GM23338 (cell line): ENCODE results near the gene DAAM1. TPM values are rescaled to one million over a fixed set of nuclear protein-coding genes. Genes with fewer than 3 reads are reported as not detected.

Experiments used
- ATAC-seq: fragments of 200-7000 bp; cut with Tn5 transposase; 3 replicates; pipeline ENCODE4 v1.9.1; 2020
- DNase-seq: peaks from one replicate; pipeline ENCODE4 v3.0.0-alpha.2; 2015; ENCODE audit warnings: low spot score
- H2AFZ ChIP-seq: fragments of 200-600 bp; sonication (generic); 2 replicates; pipeline ENCODE4 v1.8.0; 2016; ENCODE audit warnings: antibody characterized with exemption, mild to moderate bottlenecking, moderate library complexity
- H3F3A ChIP-seq: fragments of 200-600 bp; sonication (generic); replicated peaks from 2 replicates; pipeline ENCODE4 v1.8.0; 2017; ENCODE audit warnings: antibody characterized with exemption, mixed run types, low read depth
- H3K27ac ChIP-seq: fragments of 200-600 bp; sonication (generic); 2 replicates; pipeline ENCODE4 v1.6.1; 2016; ENCODE audit warnings: low read depth
- H3K27me3 ChIP-seq: fragments of 200-600 bp; sonication (generic); 2 replicates; pipeline ENCODE4 v1.8.0; 2016; ENCODE audit warnings: mild to moderate bottlenecking, mixed run types, moderate library complexity; ENCODE audit not compliant: insufficient read depth
- H3K36me3 ChIP-seq: fragments of 200-600 bp; sonication (generic); 2 replicates; pipeline ENCODE4 v1.8.0; 2016; ENCODE audit warnings: mild to moderate bottlenecking; ENCODE audit not compliant: insufficient read depth
- H3K4me1 ChIP-seq: fragments of 200-600 bp; sonication (generic); 2 replicates; pipeline ENCODE4 v1.8.0; 2016; ENCODE audit warnings: mild to moderate bottlenecking, moderate library complexity; ENCODE audit not compliant: insufficient read depth
- H3K4me2 ChIP-seq: fragments of 200-600 bp; sonication (generic); 2 replicates; pipeline ENCODE4 v1.7.1; 2017; ENCODE audit warnings: mixed run types
- H3K4me3 ChIP-seq: fragments of 200-600 bp; sonication (generic); 2 replicates; pipeline ENCODE4 v1.6.1; 2016; ENCODE audit warnings: mixed run types
- H3K79me2 ChIP-seq: fragments of 200-600 bp; sonication (generic); replicated peaks from 2 replicates; pipeline ENCODE4 v1.8.0; 2017; ENCODE audit warnings: mild to moderate bottlenecking; ENCODE audit not compliant: insufficient read depth
- H3K9me2 ChIP-seq: fragments of 200-600 bp; sonication (generic); 2 replicates; pipeline ENCODE4 v1.8.0; 2017; ENCODE audit not compliant: insufficient read depth
- H4K20me1 ChIP-seq: fragments of 200-600 bp; sonication (generic); replicated peaks from 2 replicates; pipeline ENCODE4 v1.8.0; 2017; ENCODE audit warnings: mild to moderate bottlenecking; ENCODE audit not compliant: insufficient read depth
- H3K27ac Mint-ChIP-seq: 2 replicates; pipeline ENCODE4 v1.8.0; 2020; ENCODE audit warnings: inconsistent platforms, mild to moderate bottlenecking, moderate library complexity, mixed read lengths
- H3K27me3 Mint-ChIP-seq: 3 replicates; pipeline ENCODE4 v1.8.0; 2022; ENCODE audit warnings: low read depth, mild to moderate bottlenecking, moderate library complexity, mixed read lengths, inconsistent platforms; ENCODE audit not compliant: insufficient read depth, poor library complexity
- H3K36me3 Mint-ChIP-seq: 3 replicates; pipeline ENCODE4 v1.8.0; 2021; ENCODE audit warnings: low read depth, mild to moderate bottlenecking, inconsistent platforms, moderate library complexity, mixed read lengths
- H3K4me1 Mint-ChIP-seq: 3 replicates; pipeline ENCODE4 v1.8.0; 2020; ENCODE audit warnings: mild to moderate bottlenecking, inconsistent platforms, mixed read lengths
- H3K4me3 Mint-ChIP-seq: 3 replicates; pipeline ENCODE4 v1.8.0; 2021; ENCODE audit warnings: moderate library complexity, mild to moderate bottlenecking, inconsistent platforms, mixed read lengths
- H3K9me3 Mint-ChIP-seq: 3 replicates; pipeline ENCODE4 v1.8.0; 2020; ENCODE audit warnings: moderate library complexity, mild to moderate bottlenecking, inconsistent platforms, mixed read lengths
- CREB1 ChIP-seq: fragments of 250-450 bp; sonication (Bioruptor Pico); IDR thresholded peaks from 2 replicates; pipeline ENCODE4 v1.5.0; 2020; ENCODE audit warnings: low read depth, mild to moderate bottlenecking, moderate library complexity
- EZH2 ChIP-seq: fragments of 200-600 bp; sonication (generic); IDR thresholded peaks from one replicate; pipeline ENCODE4 v1.8.0; 2017; ENCODE audit warnings: antibody characterized with exemption, mild to moderate bottlenecking, low read depth; ENCODE audit not compliant: unreplicated experiment
- EZH2phosphoT487 ChIP-seq: fragments of 200-600 bp; sonication (generic); IDR thresholded peaks from one replicate; pipeline ENCODE4 v1.8.1; 2018; ENCODE audit warnings: antibody characterized with exemption; ENCODE audit not compliant: unreplicated experiment
- JUNB ChIP-seq: IDR thresholded peaks from one replicate; pipeline ENCODE4 v1.6.1; 2016; ENCODE audit warnings: antibody characterized with exemption; ENCODE audit not compliant: unreplicated experiment
- NANOG ChIP-seq: IDR thresholded peaks from 2 replicates; pipeline ENCODE4 v1.6.1; 2016; ENCODE audit warnings: antibody characterized with exemption, borderline replicate concordance
- POLR2AphosphoS5 ChIP-seq: IDR thresholded peaks from 2 replicates; pipeline ENCODE4 v1.6.1; 2016; ENCODE audit warnings: antibody characterized with exemption, low read depth
- STAT1 ChIP-seq: IDR thresholded peaks from one replicate; pipeline ENCODE4 v1.6.1; 2016; ENCODE audit warnings: antibody characterized with exemption; ENCODE audit not compliant: unreplicated experiment
- ZNF114 ChIP-seq: fragments of 250-450 bp; sonication (Bioruptor Pico); IDR thresholded peaks from 2 replicates; pipeline ENCODE4 v1.5.0; 2020; ENCODE audit warnings: mild to moderate bottlenecking, moderate library complexity
- ZNF331 ChIP-seq: fragments of 250-450 bp; sonication (Bioruptor Pico); IDR thresholded peaks from 2 replicates; pipeline ENCODE4 v1.5.0; 2020; ENCODE audit warnings: low read depth, mild to moderate bottlenecking, moderate library complexity
- polyA plus RNA-seq: library from polyadenylated mRNA; unstranded; fragments of >200 nt; fragmentation: Nextera tagmentation; extraction: Ambion mirVana; gene quantifications from 2 replicates; pipeline ENCODE4 v1.2.1, GENCODE V29; 2016
- total RNA-seq: library from RNA; depleted of rRNA; stranded (reverse); fragments of >200 nt; shearing (Covaris generic); gene quantifications from 2 replicates; pipeline ENCODE4 v1.2.3, GENCODE V29; 2014
- TF ChIP-seq, protein P1 (sequence below), 2 experiments: fragments of 200-600 bp in 1 of 2; sonication (generic) in 1 of 2; conservative IDR thresholded peaks; 2 replicates each; pipeline versions ENCODE4 v1.5.1 to v1.6.1; 2016 to 2017; ENCODE audit warnings: antibody characterized with exemption in 2 of 2, low read depth in 2 of 2, mild to moderate bottlenecking in 2 of 2, moderate library complexity in 1 of 2
- TF ChIP-seq, protein P2 (sequence below): IDR thresholded peaks from one replicate; pipeline ENCODE4 v1.6.1; 2018; ENCODE audit warnings: antibody characterized with exemption; ENCODE audit not compliant: unreplicated experiment
- TF ChIP-seq, protein P3 (sequence below): IDR thresholded peaks from 2 replicates; pipeline ENCODE4 v1.6.1; 2016; ENCODE audit warnings: antibody characterized with exemption
- TF ChIP-seq, protein P4 (sequence below): fragments of 250-450 bp; sonication (Bioruptor Pico); IDR thresholded peaks from 2 replicates; pipeline ENCODE4 v1.5.0; 2020; ENCODE audit warnings: mild to moderate bottlenecking, moderate library complexity

The DAAM1 gene
- total and polyA plus RNA-seq, 2 experiments from 2014 or later: 36.3 to 42.1 TPM

DNA sequence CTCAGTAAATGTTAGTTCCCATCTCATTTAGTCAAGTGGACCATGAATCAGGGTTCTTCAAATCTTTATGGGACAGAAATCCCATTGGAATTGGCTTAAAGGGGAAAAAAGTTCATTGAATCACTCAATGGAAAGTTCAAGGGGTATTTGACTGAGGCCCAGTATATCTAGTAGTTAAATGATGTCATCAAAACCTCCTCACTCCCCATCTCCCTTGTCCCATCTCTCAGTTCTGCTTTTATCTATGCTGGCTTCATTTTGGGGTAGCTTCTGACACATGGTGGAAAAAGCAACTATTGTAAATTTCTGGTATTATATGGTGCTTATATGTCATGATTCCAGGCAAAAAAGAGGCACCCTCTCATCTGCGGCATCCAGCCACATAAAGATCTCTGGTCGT is 51.9 kb downstream of the DAAM1 start:
- Mint-ChIP-seq H3K36me3 (no peaks in the 10 kb centered on the region), H3K4me1 (peaks cover 34% of the 10 kb centered on the region), H3K27ac (no peak overlapping the region; the same call in 1 of the 2 replicates), H3K9me3 (no peaks in the 10 kb centered on the region), H3K4me3 (no peak overlapping the region), H3K27me3 (no peaks in the 10 kb centered on the region)
- H3F3A ChIP-seq: no peaks in the 10 kb centered on the region
- H3K27ac ChIP-seq: no peak overlapping the region
- peaks cover 24% of the 10 kb centered on the region for H3K4me1 ChIP-seq
- DNase-seq: no peak
- no peak overlapping the region for H3K4me2 ChIP-seq
- no peaks in the 10 kb centered on the region for H3K36me3 ChIP-seq
- no peak overlapping the region for H3K4me3 ChIP-seq
- H4K20me1 ChIP-seq: no peaks in the 10 kb centered on the region
- ATAC-seq: no peak
- no peaks in the 10 kb centered on the region for H3K9me2 ChIP-seq
- peaks cover 6% of the 10 kb centered on the region for H3K79me2 ChIP-seq
- TF ChIP-seq, protein P1, sequence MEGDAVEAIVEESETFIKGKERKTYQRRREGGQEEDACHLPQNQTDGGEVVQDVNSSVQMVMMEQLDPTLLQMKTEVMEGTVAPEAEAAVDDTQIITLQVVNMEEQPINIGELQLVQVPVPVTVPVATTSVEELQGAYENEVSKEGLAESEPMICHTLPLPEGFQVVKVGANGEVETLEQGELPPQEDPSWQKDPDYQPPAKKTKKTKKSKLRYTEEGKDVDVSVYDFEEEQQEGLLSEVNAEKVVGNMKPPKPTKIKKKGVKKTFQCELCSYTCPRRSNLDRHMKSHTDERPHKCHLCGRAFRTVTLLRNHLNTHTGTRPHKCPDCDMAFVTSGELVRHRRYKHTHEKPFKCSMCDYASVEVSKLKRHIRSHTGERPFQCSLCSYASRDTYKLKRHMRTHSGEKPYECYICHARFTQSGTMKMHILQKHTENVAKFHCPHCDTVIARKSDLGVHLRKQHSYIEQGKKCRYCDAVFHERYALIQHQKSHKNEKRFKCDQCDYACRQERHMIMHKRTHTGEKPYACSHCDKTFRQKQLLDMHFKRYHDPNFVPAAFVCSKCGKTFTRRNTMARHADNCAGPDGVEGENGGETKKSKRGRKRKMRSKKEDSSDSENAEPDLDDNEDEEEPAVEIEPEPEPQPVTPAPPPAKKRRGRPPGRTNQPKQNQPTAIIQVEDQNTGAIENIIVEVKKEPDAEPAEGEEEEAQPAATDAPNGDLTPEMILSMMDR (conservative IDR thresholded peaks at IDR 0.05; ENCODE audit: low read depth in 2 of 2): no peak
- TF ChIP-seq POLR2AphosphoS5 (no peak), STAT1 (no peak), ZNF114 (CRISPR knock-in tag) (no peak), JUNB (no peak), NANOG (no peak), EZH2 (no peak), ZNF331 (CRISPR knock-in tag) (no peak), EZH2phosphoT487 (no peak), CREB1 (CRISPR knock-in tag) (no peak)
- TF ChIP-seq, protein P2, sequence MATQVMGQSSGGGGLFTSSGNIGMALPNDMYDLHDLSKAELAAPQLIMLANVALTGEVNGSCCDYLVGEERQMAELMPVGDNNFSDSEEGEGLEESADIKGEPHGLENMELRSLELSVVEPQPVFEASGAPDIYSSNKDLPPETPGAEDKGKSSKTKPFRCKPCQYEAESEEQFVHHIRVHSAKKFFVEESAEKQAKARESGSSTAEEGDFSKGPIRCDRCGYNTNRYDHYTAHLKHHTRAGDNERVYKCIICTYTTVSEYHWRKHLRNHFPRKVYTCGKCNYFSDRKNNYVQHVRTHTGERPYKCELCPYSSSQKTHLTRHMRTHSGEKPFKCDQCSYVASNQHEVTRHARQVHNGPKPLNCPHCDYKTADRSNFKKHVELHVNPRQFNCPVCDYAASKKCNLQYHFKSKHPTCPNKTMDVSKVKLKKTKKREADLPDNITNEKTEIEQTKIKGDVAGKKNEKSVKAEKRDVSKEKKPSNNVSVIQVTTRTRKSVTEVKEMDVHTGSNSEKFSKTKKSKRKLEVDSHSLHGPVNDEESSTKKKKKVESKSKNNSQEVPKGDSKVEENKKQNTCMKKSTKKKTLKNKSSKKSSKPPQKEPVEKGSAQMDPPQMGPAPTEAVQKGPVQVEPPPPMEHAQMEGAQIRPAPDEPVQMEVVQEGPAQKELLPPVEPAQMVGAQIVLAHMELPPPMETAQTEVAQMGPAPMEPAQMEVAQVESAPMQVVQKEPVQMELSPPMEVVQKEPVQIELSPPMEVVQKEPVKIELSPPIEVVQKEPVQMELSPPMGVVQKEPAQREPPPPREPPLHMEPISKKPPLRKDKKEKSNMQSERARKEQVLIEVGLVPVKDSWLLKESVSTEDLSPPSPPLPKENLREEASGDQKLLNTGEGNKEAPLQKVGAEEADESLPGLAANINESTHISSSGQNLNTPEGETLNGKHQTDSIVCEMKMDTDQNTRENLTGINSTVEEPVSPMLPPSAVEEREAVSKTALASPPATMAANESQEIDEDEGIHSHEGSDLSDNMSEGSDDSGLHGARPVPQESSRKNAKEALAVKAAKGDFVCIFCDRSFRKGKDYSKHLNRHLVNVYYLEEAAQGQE: no peak
- TF ChIP-seq, protein P3, sequence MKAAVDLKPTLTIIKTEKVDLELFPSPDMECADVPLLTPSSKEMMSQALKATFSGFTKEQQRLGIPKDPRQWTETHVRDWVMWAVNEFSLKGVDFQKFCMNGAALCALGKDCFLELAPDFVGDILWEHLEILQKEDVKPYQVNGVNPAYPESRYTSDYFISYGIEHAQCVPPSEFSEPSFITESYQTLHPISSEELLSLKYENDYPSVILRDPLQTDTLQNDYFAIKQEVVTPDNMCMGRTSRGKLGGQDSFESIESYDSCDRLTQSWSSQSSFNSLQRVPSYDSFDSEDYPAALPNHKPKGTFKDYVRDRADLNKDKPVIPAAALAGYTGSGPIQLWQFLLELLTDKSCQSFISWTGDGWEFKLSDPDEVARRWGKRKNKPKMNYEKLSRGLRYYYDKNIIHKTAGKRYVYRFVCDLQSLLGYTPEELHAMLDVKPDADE: no peak
- TF ChIP-seq, protein P4, sequence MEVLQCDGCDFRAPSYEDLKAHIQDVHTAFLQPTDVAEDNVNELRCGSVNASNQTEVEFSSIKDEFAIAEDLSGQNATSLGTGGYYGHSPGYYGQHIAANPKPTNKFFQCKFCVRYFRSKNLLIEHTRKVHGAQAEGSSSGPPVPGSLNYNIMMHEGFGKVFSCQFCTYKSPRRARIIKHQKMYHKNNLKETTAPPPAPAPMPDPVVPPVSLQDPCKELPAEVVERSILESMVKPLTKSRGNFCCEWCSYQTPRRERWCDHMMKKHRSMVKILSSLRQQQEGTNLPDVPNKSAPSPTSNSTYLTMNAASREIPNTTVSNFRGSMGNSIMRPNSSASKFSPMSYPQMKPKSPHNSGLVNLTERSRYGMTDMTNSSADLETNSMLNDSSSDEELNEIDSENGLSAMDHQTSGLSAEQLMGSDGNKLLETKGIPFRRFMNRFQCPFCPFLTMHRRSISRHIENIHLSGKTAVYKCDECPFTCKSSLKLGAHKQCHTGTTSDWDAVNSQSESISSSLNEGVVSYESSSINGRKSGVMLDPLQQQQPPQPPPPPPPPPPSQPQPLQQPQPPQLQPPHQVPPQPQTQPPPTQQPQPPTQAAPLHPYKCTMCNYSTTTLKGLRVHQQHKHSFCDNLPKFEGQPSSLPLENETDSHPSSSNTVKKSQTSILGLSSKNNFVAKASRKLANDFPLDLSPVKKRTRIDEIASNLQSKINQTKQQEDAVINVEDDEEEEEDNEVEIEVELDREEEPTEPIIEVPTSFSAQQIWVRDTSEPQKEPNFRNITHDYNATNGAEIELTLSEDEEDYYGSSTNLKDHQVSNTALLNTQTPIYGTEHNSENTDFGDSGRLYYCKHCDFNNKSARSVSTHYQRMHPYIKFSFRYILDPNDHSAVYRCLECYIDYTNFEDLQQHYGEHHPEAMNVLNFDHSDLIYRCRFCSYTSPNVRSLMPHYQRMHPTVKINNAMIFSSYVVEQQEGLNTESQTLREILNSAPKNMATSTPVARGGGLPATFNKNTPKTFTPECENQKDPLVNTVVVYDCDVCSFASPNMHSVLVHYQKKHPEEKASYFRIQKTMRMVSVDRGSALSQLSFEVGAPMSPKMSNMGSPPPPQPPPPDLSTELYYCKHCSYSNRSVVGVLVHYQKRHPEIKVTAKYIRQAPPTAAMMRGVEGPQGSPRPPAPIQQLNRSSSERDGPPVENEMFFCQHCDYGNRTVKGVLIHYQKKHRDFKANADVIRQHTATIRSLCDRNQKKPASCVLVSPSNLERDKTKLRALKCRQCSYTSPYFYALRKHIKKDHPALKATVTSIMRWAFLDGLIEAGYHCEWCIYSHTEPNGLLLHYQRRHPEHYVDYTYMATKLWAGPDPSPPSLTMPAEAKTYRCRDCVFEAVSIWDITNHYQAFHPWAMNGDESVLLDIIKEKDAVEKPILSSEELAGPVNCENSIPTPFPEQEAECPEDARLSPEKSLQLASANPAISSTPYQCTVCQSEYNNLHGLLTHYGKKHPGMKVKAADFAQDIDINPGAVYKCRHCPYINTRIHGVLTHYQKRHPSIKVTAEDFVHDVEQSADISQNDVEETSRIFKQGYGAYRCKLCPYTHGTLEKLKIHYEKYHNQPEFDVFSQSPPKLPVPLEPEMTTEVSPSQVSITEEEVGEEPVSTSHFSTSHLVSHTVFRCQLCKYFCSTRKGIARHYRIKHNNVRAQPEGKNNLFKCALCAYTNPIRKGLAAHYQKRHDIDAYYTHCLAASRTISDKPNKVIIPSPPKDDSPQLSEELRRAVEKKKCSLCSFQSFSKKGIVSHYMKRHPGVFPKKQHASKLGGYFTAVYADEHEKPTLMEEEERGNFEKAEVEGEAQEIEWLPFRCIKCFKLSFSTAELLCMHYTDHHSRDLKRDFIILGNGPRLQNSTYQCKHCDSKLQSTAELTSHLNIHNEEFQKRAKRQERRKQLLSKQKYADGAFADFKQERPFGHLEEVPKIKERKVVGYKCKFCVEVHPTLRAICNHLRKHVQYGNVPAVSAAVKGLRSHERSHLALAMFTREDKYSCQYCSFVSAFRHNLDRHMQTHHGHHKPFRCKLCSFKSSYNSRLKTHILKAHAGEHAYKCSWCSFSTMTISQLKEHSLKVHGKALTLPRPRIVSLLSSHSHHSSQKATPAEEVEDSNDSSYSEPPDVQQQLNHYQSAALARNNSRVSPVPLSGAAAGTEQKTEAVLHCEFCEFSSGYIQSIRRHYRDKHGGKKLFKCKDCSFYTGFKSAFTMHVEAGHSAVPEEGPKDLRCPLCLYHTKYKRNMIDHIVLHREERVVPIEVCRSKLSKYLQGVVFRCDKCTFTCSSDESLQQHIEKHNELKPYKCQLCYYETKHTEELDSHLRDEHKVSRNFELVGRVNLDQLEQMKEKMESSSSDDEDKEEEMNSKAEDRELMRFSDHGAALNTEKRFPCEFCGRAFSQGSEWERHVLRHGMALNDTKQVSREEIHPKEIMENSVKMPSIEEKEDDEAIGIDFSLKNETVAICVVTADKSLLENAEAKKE (CRISPR knock-in tag): no peak
- H3K27me3 ChIP-seq: no peaks in the 10 kb centered on the region
- H2AFZ ChIP-seq: no peak overlapping the region
